MM.1S (cell line): Measurements from ENCODE around the gene COL5A2.

ENCODE experiments used
- EZH2 ChIP-seq: fragments of 300-600 bp; sonication (generic); optimal IDR thresholded peaks from 2 replicates; pipeline ENCODE3; 2017; ENCODE audit warnings: low read depth, mild to moderate bottlenecking, antibody characterized with exemption, low read length, mixed read lengths
- EZH2phosphoT487 ChIP-seq: fragments of 300-600 bp; sonication (generic); IDR thresholded peaks from 2 replicates; pipeline ENCODE4 v1.6.1; 2018; ENCODE audit warnings: antibody characterized with exemption, low read length

- no peak for TF ChIP-seq EZH2phosphoT487
- no peak for TF ChIP-seq EZH2
Observed at GRCh38 chr2:189020179-189020578, 159.4 kb downstream of the COL5A2 start.
